ENCODE results near the gene HSF2. TPM values are rescaled to one million over a fixed set of nuclear protein-coding genes. Genes with fewer than 3 reads are reported as not detected.
"Not testable (repeated sequence)": the region's sequence is repeated elsewhere in the genome, so short reads cannot be mapped to it uniquely, and the experiment has no call there.

Gene HSF2
- total RNA-seq, 1 donor from 2014 or later: 20.4 TPM

GRCh38 chr6:122449069-122449468 lies 49.6 kb downstream of the HSF2 start:
- no peak for DNase-seq (ENCODE audit: extremely low read depth, low read depth, low spot score)

GRCh38 chr6:122452509-122452908 lies 53.1 kb downstream of the HSF2 start:
- DNase-seq (ENCODE audit: extremely low read depth, low read depth, low spot score): no peak

GRCh38 chr6:122454673-122455072 lies 55.2 kb downstream of the HSF2 start:
- DNase-seq (ENCODE audit: extremely low read depth, low read depth, low spot score): no peak

- not testable (repeated sequence) for DNase-seq (ENCODE audit: extremely low read depth, low read depth, low spot score)
Measured at GRCh38 chr6:122455116-122455515, 55.7 kb downstream of the HSF2 start.

- no peak for DNase-seq (ENCODE audit: extremely low read depth, low read depth, low spot score)
Measured at GRCh38 chr6:122458087-122458486, 58.6 kb downstream of the HSF2 start.

GRCh38 chr6:122459240-122459639 lies 59.8 kb downstream of the HSF2 start:
- DNase-seq (ENCODE audit: extremely low read depth, low read depth, low spot score): no peak

GRCh38 chr6:122459865-122460416 lies 60.5 kb downstream of the HSF2 start:
- not testable (repeated sequence) for DNase-seq (ENCODE audit: extremely low read depth, low read depth, low spot score)

- DNase-seq (ENCODE audit: extremely low read depth, low read depth, low spot score): no peak
Measured at GRCh38 chr6:122461885-122462284, 62.4 kb downstream of the HSF2 start.

GRCh38 chr6:122471107-122472021 lies 71.9 kb downstream of the HSF2 start, which contains the start of gene SERINC1:
SERINC1 (minus strand) TSS chr6:122471807; CDS start chr6:122471737, 70 bp downstream.
- peak; percentile 85 for DNase-seq (ENCODE audit: extremely low read depth, low read depth, low spot score)

- DNase-seq (ENCODE audit: extremely low read depth, low read depth, low spot score): no peak
Measured at GRCh38 chr6:122472022-122472340, 72.5 kb downstream of the HSF2 start.

- DNase-seq (ENCODE audit: extremely low read depth, low read depth, low spot score): no peak
Measured at GRCh38 chr6:122476131-122476530, 76.7 kb downstream of the HSF2 start.

- no peak for DNase-seq (ENCODE audit: extremely low read depth, low read depth, low spot score)
Measured at GRCh38 chr6:122482750-122483080, 83.3 kb downstream of the HSF2 start.

Other genes starting within 250 kb of the HSF2 start
- 126 and 138 TPM in 2 replicates for gene SERINC1, start 72.2 kb downstream of the HSF2 start, total RNA-seq
- 1.9 and 8.5 TPM in 2 replicates for gene PKIB, start 210.8 kb downstream of the HSF2 start, total RNA-seq